H1 (cell line): ENCODE results near the gene PTPN22. TPM values are rescaled to one million over a fixed set of nuclear protein-coding genes. Genes with fewer than 3 reads are reported as not detected.

Source experiments
- NANOG ChIP-seq: IDR thresholded peaks from 2 replicates; pipeline ENCODE4 v1.6.1; 2011; ENCODE audit warnings: low read length, low read depth, mild to moderate bottlenecking, inconsistent platforms; ENCODE audit not compliant: insufficient read depth, poor library complexity, severe bottlenecking
- polyA plus RNA-seq, 7 experiments: library from polyadenylated mRNA; depleted of rRNA in 3 of 7; stranded (reverse) in 5 of 7; unstranded in 2 of 7; fragments of >200 nt in 5 of 7; fragments of 200-250 nt in 2 of 7; gene quantifications; 1 replicate in 5 of 7; 2 replicates in 1 of 7; 4 replicates in 1 of 7; pipeline versions ENCODE4 v1.2.1 to v1.2.3, GENCODE V29; 2011 to 2013; ENCODE audit warnings: missing spikeins in 2 of 7, mixed read lengths in 2 of 7
- total RNA-seq: library from RNA; stranded (reverse); fragmentation: NEBNext Ultra II Directional; extraction: Animal tissue kit (Norgen Biotek cat#: 25700); gene quantifications from 2 replicates; pipeline ENCODE4 v1.2.1, GENCODE V29; 2021

PTPN22 gene
- total and polyA plus RNA-seq, 2 of the 8 experiments (the other 6 are each of a cell fraction or from before 2014, with no cell fraction given), result not detected

GRCh38 chr1:113912594-113913311 lies 41.2 kb upstream of the PTPN22 start (continued):
- no peak for TF ChIP-seq NANOG
